Ectodermal cell (in vitro differentiated cells): Measurements from ENCODE around the gene CNN2.

ENCODE experiments used
- H3K27ac ChIP-seq: 2 replicates; pipeline ENCODE4 v1.7.0; 2013; ENCODE audit warnings: mild to moderate bottlenecking, low read depth, low read length; ENCODE audit not compliant: insufficient read depth, poor library complexity, severe bottlenecking
- H3K27me3 ChIP-seq: 2 replicates; pipeline ENCODE4 v1.7.0; 2013; ENCODE audit warnings: mild to moderate bottlenecking, low read length; ENCODE audit not compliant: insufficient read depth, control insufficient read depth, poor library complexity, severe bottlenecking
- H3K36me3 ChIP-seq: one replicate; pipeline ENCODE4 v1.7.0; 2013; ENCODE audit warnings: low read length; ENCODE audit not compliant: control insufficient read depth, insufficient read depth
- H3K4me1 ChIP-seq: one replicate; pipeline ENCODE4 v1.7.0; 2013; ENCODE audit warnings: low read length; ENCODE audit not compliant: control insufficient read depth, insufficient read depth
- H3K4me3 ChIP-seq: 2 replicates; pipeline ENCODE4 v1.7.0; 2013; ENCODE audit warnings: low read depth, low read length, control low read depth; ENCODE audit not compliant: insufficient read depth
- H3K9me3 ChIP-seq: 2 replicates; pipeline ENCODE4 v1.7.0; 2013; ENCODE audit warnings: mild to moderate bottlenecking, low read length, moderate library complexity; ENCODE audit not compliant: control insufficient read depth
- WGBS, 2 experiments: methylation state at CpG; one replicate each; pipeline ENCODE4 v1.1.7; 2013; ENCODE audit warnings: missing lambda C conversion rate in 2 of 2; 5-methylcytosine and 5-hydroxymethylcytosine counted together

CNN2 gene

GRCh38 chr19:1041835-1042685 lies 15.7 kb downstream of the CNN2 start:
- H3K36me3 ChIP-seq: peaks cover 6% of the 10 kb centered on the region
- H3K27ac ChIP-seq: no peak overlapping the region
- H3K4me1 ChIP-seq: peaks cover 9% of the 10 kb centered on the region
- WGBS, 2 experiments: 88 to 90% methylated on average over 43 of the region's 43 CpGs
- H3K4me3 ChIP-seq: no peak overlapping the region
- no peaks in the 10 kb centered on the region for H3K27me3 ChIP-seq
- no peaks in the 10 kb centered on the region for H3K9me3 ChIP-seq

- no peaks in the 10 kb centered on the region for H3K27me3 ChIP-seq
- no peaks in the 10 kb centered on the region for H3K36me3 ChIP-seq
- no peak overlapping the region for H3K27ac ChIP-seq
- H3K9me3 ChIP-seq: no peaks in the 10 kb centered on the region
- no peak overlapping the region for H3K4me3 ChIP-seq
- WGBS, 2 experiments: 81% methylated on average over 23 of the region's 23 CpGs
- H3K4me1 ChIP-seq: peaks cover 9% of the 10 kb centered on the region
Observed at GRCh38 chr19:1042689-1043511, 16.5 kb downstream of the CNN2 start.

GRCh38 chr19:1045247-1045603 lies 18.8 kb downstream of the CNN2 start:
- no peak overlapping the region for H3K4me3 ChIP-seq
- no peaks in the 10 kb centered on the region for H3K36me3 ChIP-seq
- H3K4me1 ChIP-seq: peaks cover 5% of the 10 kb centered on the region
- H3K27ac ChIP-seq: no peak overlapping the region
- 79 to 82% methylated on average over 10 of the region's 10 CpGs for whole genome bisulfite sequencing, 2 experiments
- no peaks in the 10 kb centered on the region for H3K9me3 ChIP-seq
- H3K27me3 ChIP-seq: no peaks in the 10 kb centered on the region

- 93% methylated on average over 33 of the region's 33 CpGs for WGBS, 2 experiments
- H3K4me1 ChIP-seq: no peaks in the 10 kb centered on the region
- no peak overlapping the region for H3K4me3 ChIP-seq
- H3K9me3 ChIP-seq: no peaks in the 10 kb centered on the region
- H3K27me3 ChIP-seq: no peaks in the 10 kb centered on the region
- no peaks in the 10 kb centered on the region for H3K36me3 ChIP-seq
- no peak overlapping the region for H3K27ac ChIP-seq
Observed at GRCh38 chr19:1046117-1046626, 19.8 kb downstream of the CNN2 start.

GRCh38 chr19:1046836-1047695 lies 20.7 kb downstream of the CNN2 start:
- 95% methylated on average over 77 of the region's 77 CpGs for WGBS, 2 experiments
- Histone ChIP-seq H3K9me3 (no peaks in the 10 kb centered on the region), H3K4me3 (no peak overlapping the region), H3K27me3 (no peaks in the 10 kb centered on the region), H3K27ac (no peak overlapping the region), H3K36me3 (no peaks in the 10 kb centered on the region), H3K4me1 (no peaks in the 10 kb centered on the region)

- Histone ChIP-seq H3K36me3 (no peaks in the 10 kb centered on the region), H3K27ac (no peak overlapping the region), H3K9me3 (no peaks in the 10 kb centered on the region), H3K27me3 (no peaks in the 10 kb centered on the region), H3K4me3 (no peak overlapping the region), H3K4me1 (no peaks in the 10 kb centered on the region)
- WGBS, 2 experiments: 90 to 92% methylated on average over 20 of the region's 20 CpGs
Observed at GRCh38 chr19:1047696-1048147, 21.3 kb downstream of the CNN2 start.

- Histone ChIP-seq H3K9me3 (no peaks in the 10 kb centered on the region), H3K36me3 (no peaks in the 10 kb centered on the region), H3K4me1 (no peaks in the 10 kb centered on the region), H3K4me3 (no peak overlapping the region), H3K27me3 (no peaks in the 10 kb centered on the region), H3K27ac (no peak overlapping the region)
- 88 to 89% methylated on average over 15 of the region's 17 CpGs for WGBS, 2 experiments
Observed at GRCh38 chr19:1049106-1049505, 22.7 kb downstream of the CNN2 start.

GRCh38 chr19:1049800-1050199 lies 23.4 kb downstream of the CNN2 start:
- H3K9me3 ChIP-seq: no peaks in the 10 kb centered on the region
- H3K4me3 ChIP-seq: no peak overlapping the region
- H3K27ac ChIP-seq: no peak overlapping the region
- WGBS, 2 experiments: 65 to 69% methylated on average over 7 of the region's 11 CpGs
- no peaks in the 10 kb centered on the region for H3K27me3 ChIP-seq
- no peaks in the 10 kb centered on the region for H3K36me3 ChIP-seq
- H3K4me1 ChIP-seq: no peaks in the 10 kb centered on the region

GRCh38 chr19:1050989-1051788 lies 24.8 kb downstream of the CNN2 start:
- no peak overlapping the region for H3K27ac ChIP-seq
- 73 to 74% methylated on average over 31 of the region's 31 CpGs for WGBS, 2 experiments

More at GRCh38 chr19:1050989-1051788, 24.8 kb downstream of the CNN2 start:
- Histone ChIP-seq H3K36me3 (peaks cover 4% of the 10 kb centered on the region), H3K27me3 (no peaks in the 10 kb centered on the region), H3K9me3 (no peaks in the 10 kb centered on the region), H3K4me1 (no peaks in the 10 kb centered on the region), H3K4me3 (no peak overlapping the region)
